Fibroblast of lung (primary cell): ENCODE data around the gene SFRP5. TPM values are rescaled to one million over a fixed set of nuclear protein-coding genes. Genes with fewer than 3 reads are reported as not detected.

Experiments used
- DNase-seq, 2 donors: peaks; one replicate each; pipeline versions ENCODE4 v3.0.0 to v3.0.0-alpha.2; 2010; ENCODE audit warnings: low read depth in 2 of 2
- H2AFZ ChIP-seq: 2 replicates; pipeline ENCODE4 v1.5.1; 2012; ENCODE audit warnings: low read length, control low read depth, inconsistent platforms
- H3K27ac ChIP-seq: 2 replicates; pipeline ENCODE4 v1.5.1; 2011; ENCODE audit warnings: low read length, control low read depth; ENCODE audit not compliant: insufficient read depth
- H3K27me3 ChIP-seq: 2 replicates; pipeline ENCODE4 v1.5.1; 2011; ENCODE audit warnings: mild to moderate bottlenecking, low read length; ENCODE audit not compliant: control insufficient read depth, insufficient read depth
- H3K36me3 ChIP-seq: 2 replicates; pipeline ENCODE4 v1.5.1; 2011; ENCODE audit warnings: low read length; ENCODE audit not compliant: control insufficient read depth, insufficient read depth
- H3K4me1 ChIP-seq: 2 replicates; pipeline ENCODE4 v1.5.1; 2011; ENCODE audit warnings: low read length; ENCODE audit not compliant: control insufficient read depth, insufficient read depth; ENCODE audit errors: extremely low read depth
- H3K4me2 ChIP-seq: 2 replicates; pipeline ENCODE4 v1.5.1; 2011; ENCODE audit warnings: low read length, control low read depth; ENCODE audit not compliant: insufficient read depth; ENCODE audit errors: extremely low read depth
- H3K4me3 ChIP-seq, 4 experiments: fragments of 200-600 bp in 1 of 4; sonication (generic) in 1 of 4; replicated peaks in 1 of 4; 2 replicates each; pipeline ENCODE4 v1.5.1; 2011 to 2016; ENCODE audit warnings: low read length in 4 of 4, low read depth in 3 of 4, mild to moderate bottlenecking in 3 of 4, control low read depth in 2 of 4, inconsistent platforms in 1 of 4, mixed read lengths in 1 of 4; ENCODE audit not compliant: insufficient read depth in 1 of 4; ENCODE audit errors: control extremely low read depth in 1 of 4
- H3K79me2 ChIP-seq: 2 replicates; pipeline ENCODE4 v1.5.1; 2012; ENCODE audit warnings: mild to moderate bottlenecking, low read length, inconsistent platforms; ENCODE audit not compliant: control insufficient read depth, insufficient read depth
- H3K9ac ChIP-seq: 2 replicates; pipeline ENCODE4 v1.5.1; 2011; ENCODE audit warnings: mild to moderate bottlenecking, low read length, control low read depth; ENCODE audit not compliant: insufficient read depth
- H3K9me3 ChIP-seq: 2 replicates; pipeline ENCODE4 v1.5.1; 2012; ENCODE audit warnings: low read depth, low read length; ENCODE audit not compliant: control insufficient read depth, insufficient read depth
- H4K20me1 ChIP-seq: 2 replicates; pipeline ENCODE4 v1.5.1; 2011; ENCODE audit warnings: low read length; ENCODE audit not compliant: control insufficient read depth, insufficient read depth; ENCODE audit errors: extremely low read depth
- EZH2 ChIP-seq: IDR thresholded peaks from 2 replicates; pipeline ENCODE4 v1.5.1; 2012; ENCODE audit warnings: low read length, control low read depth, mild to moderate bottlenecking; ENCODE audit errors: missing control alignments
- polyA plus RNA-seq, 2 donors: library from polyadenylated mRNA; depleted of rRNA in 1 of 2; stranded (reverse) in 1 of 2; unstranded in 1 of 2; fragments of >200 nt; gene quantifications; 2 replicates each; pipeline ENCODE4 v1.2.1, GENCODE V29; 2011 to 2012; ENCODE audit warnings: missing spikeins in 1 of 2
- total RNA-seq: library from RNA; depleted of rRNA; stranded (reverse); fragments of >200 nt; gene quantifications from 2 replicates; pipeline ENCODE4 v1.2.1, GENCODE V29; 2014
- TF ChIP-seq, protein P1 (sequence below), 2 donors: IDR thresholded peaks in 1 of 2; conservative IDR thresholded peaks in 1 of 2; 1 replicate in 1 of 2; 2 replicates in 1 of 2; pipeline ENCODE4 v1.5.1; 2011 to 2012; ENCODE audit warnings: low read length in 2 of 2, control low read depth in 1 of 2, inconsistent platforms in 1 of 2, low read depth in 1 of 2, mild to moderate bottlenecking in 1 of 2

Gene SFRP5
- total and polyA plus RNA-seq, 2 donors (not counting 1 experiment from before 2014, with no cell fraction given), result not detected

GRCh38 chr10:97719602-97720001, 52.2 kb downstream of the SFRP5 start:
- no peak overlapping the region for H3K27ac ChIP-seq
- peaks cover 7% of the 10 kb centered on the region for H3K36me3 ChIP-seq
- H3K79me2 ChIP-seq, result peaks cover 27% of the 10 kb centered on the region

DNA sequence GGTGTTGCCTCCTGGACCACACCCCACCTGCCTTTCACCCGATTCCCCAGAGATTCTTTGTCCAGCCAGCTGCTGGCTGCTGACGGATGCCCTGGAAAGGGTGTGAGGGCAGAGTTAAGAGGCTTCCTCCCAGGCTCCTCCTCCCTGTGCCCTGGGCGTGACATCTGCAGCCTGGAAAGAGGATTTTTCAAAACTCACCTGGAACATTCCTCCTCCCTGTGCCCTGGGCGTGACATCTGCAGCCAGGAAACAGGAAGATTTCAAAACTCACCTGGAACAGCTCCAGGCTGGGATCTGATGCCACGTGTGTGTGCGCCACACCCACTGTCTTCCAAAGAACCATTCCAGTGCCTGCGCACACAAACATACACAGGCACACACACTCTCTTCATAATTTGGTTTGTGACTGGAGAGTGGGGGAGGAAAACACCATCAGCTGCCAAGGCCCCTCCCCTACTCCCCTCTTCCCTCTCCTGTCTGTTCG, 53.1 kb downstream of the SFRP5 start:
- H3K36me3 ChIP-seq, result peaks cover 7% of the 10 kb centered on the region
- H3K9me3 ChIP-seq, result no peaks in the 10 kb centered on the region
- DNase-seq, result peak in 1 of 2 donors; percentile 46
- H4K20me1 ChIP-seq, result no peaks in the 10 kb centered on the region
- H3K79me2 ChIP-seq, result peaks cover 34% of the 10 kb centered on the region
- TF ChIP-seq, protein P1, sequence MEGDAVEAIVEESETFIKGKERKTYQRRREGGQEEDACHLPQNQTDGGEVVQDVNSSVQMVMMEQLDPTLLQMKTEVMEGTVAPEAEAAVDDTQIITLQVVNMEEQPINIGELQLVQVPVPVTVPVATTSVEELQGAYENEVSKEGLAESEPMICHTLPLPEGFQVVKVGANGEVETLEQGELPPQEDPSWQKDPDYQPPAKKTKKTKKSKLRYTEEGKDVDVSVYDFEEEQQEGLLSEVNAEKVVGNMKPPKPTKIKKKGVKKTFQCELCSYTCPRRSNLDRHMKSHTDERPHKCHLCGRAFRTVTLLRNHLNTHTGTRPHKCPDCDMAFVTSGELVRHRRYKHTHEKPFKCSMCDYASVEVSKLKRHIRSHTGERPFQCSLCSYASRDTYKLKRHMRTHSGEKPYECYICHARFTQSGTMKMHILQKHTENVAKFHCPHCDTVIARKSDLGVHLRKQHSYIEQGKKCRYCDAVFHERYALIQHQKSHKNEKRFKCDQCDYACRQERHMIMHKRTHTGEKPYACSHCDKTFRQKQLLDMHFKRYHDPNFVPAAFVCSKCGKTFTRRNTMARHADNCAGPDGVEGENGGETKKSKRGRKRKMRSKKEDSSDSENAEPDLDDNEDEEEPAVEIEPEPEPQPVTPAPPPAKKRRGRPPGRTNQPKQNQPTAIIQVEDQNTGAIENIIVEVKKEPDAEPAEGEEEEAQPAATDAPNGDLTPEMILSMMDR (conservative IDR thresholded peaks at IDR 0.05 in 1 of 2, IDR thresholded peaks at IDR 0.05 in 1 of 2; ENCODE audit: low read depth in 1 of 2, low read length in 2 of 2), result no peak
- TF ChIP-seq EZH2, result no peak
- H3K4me3 ChIP-seq, result no peak overlapping the region
- H3K27ac ChIP-seq, result no peak overlapping the region
- H2AFZ ChIP-seq, result no peak overlapping the region
- H3K4me1 ChIP-seq, result peaks cover 20% of the 10 kb centered on the region
- no peaks in the 10 kb centered on the region for H3K27me3 ChIP-seq
- H3K9ac ChIP-seq, result no peak overlapping the region
- no peak overlapping the region for H3K4me2 ChIP-seq

More at GRCh38 chr10:97719602-97720001, 52.2 kb downstream of the SFRP5 start:
- no peak for DNase-seq
- H3K4me1 ChIP-seq, result peaks cover 20% of the 10 kb centered on the region
- no peaks in the 10 kb centered on the region for H4K20me1 ChIP-seq
- no peak overlapping the region for H3K4me2 ChIP-seq
- no peaks in the 10 kb centered on the region for H3K27me3 ChIP-seq
- no peak overlapping the region for H3K9ac ChIP-seq
- TF ChIP-seq, protein P1 (conservative IDR thresholded peaks at IDR 0.05 in 1 of 2, IDR thresholded peaks at IDR 0.05 in 1 of 2; ENCODE audit: low read depth in 1 of 2, low read length in 2 of 2), result no peak
- no peak for TF ChIP-seq EZH2
- H3K9me3 ChIP-seq, result no peaks in the 10 kb centered on the region
- no peak overlapping the region for H3K4me3 ChIP-seq
- no peak overlapping the region for H2AFZ ChIP-seq

GRCh38 chr10:97718178-97718577, 53.6 kb downstream of the SFRP5 start:
- H4K20me1 ChIP-seq, result no peaks in the 10 kb centered on the region
- no peak for TF ChIP-seq EZH2
- TF ChIP-seq, protein P1 (conservative IDR thresholded peaks at IDR 0.05 in 1 of 2, IDR thresholded peaks at IDR 0.05 in 1 of 2; ENCODE audit: low read depth in 1 of 2, low read length in 2 of 2), result no peak
- peaks cover 7% of the 10 kb centered on the region for H3K36me3 ChIP-seq
- peaks cover 20% of the 10 kb centered on the region for H3K4me1 ChIP-seq
- H3K27me3 ChIP-seq, result no peaks in the 10 kb centered on the region
- no peaks in the 10 kb centered on the region for H3K9me3 ChIP-seq
- no peak overlapping the region for H3K9ac ChIP-seq
- peaks cover 34% of the 10 kb centered on the region for H3K79me2 ChIP-seq
- H2AFZ ChIP-seq, result no peak overlapping the region
- H3K4me2 ChIP-seq, result no peak overlapping the region
- H3K4me3 ChIP-seq, result no peak overlapping the region
- H3K27ac ChIP-seq, result no peak overlapping the region
- no peak for DNase-seq
